Cardiac muscle cell (in vitro differentiated cells and primary cell): ENCODE measurements around the gene DICER1. TPM values are rescaled to one million over a fixed set of nuclear protein-coding genes. Genes with fewer than 3 reads are reported as not detected.

Source experiments
- DNase-seq, 2 donors: peaks; one replicate each; pipeline versions ENCODE4 v3.0.0 to v3.0.0-alpha.2; 2010 to 2017; ENCODE audit warnings: low read depth in 1 of 2, low spot score in 1 of 2
- H3K27ac ChIP-seq: fragments of 200-600 bp; sonication (generic); 2 replicates; pipeline ENCODE4 v1.5.1; 2016
- H3K27me3 ChIP-seq: fragments of 200-600 bp; sonication (generic); 2 replicates; pipeline ENCODE4 v1.6.0; 2016; ENCODE audit warnings: control low read depth
- H3K36me3 ChIP-seq: fragments of 200-600 bp; sonication (generic); 2 replicates; pipeline ENCODE4 v1.5.1; 2016; ENCODE audit warnings: control low read depth
- H3K4me1 ChIP-seq: fragments of 200-600 bp; sonication (generic); 2 replicates; pipeline ENCODE4 v1.8.1; 2017; ENCODE audit warnings: low read depth, mild to moderate bottlenecking, mixed run types
- H3K4me3 ChIP-seq: fragments of 200-600 bp; sonication (generic); 2 replicates; pipeline ENCODE4 v1.5.1; 2016; ENCODE audit warnings: mild to moderate bottlenecking
- H3K9me3 ChIP-seq: fragments of 200-600 bp; sonication (generic); 2 replicates; pipeline ENCODE4 v1.5.1; 2017; ENCODE audit warnings: low read depth, mild to moderate bottlenecking, control low read depth
- CTCF ChIP-seq: IDR thresholded peaks from 2 replicates; pipeline ENCODE4 v1.5.1; 2012; ENCODE audit warnings: low read depth, mild to moderate bottlenecking, low read length
- polyA plus RNA-seq: library from polyadenylated mRNA; unstranded; fragments of >200 nt; fragmentation: Nextera tagmentation; extraction: Ambion mirVana; gene quantifications from 2 replicates; pipeline ENCODE4 v1.2.1, GENCODE V29; 2016
- total RNA-seq: library from RNA; depleted of rRNA; stranded (reverse); fragments of >200 nt; gene quantifications from 2 replicates; pipeline ENCODE4 v1.2.3, GENCODE V29; 2016

Gene DICER1
- total and polyA plus RNA-seq, 2 experiments from 2014 or later, result 14.6 to 69.8 TPM

- no peak overlapping the region for H3K4me3 ChIP-seq
- no peak for DNase-seq
- no peaks in the 10 kb centered on the region for H3K36me3 ChIP-seq
- peaks cover 5% of the 10 kb centered on the region for H3K27me3 ChIP-seq
- no peaks in the 10 kb centered on the region for H3K9me3 ChIP-seq
- no peaks in the 10 kb centered on the region for H3K4me1 ChIP-seq
- no peak overlapping the region for H3K27ac ChIP-seq
- TF ChIP-seq CTCF, result no peak
Measured at GRCh38 chr14:95045836-95046430, 111.4 kb downstream of the DICER1 start.

- Histone ChIP-seq H3K36me3 (no peaks in the 10 kb centered on the region), H3K27me3 (peaks cover 5% of the 10 kb centered on the region), H3K9me3 (no peaks in the 10 kb centered on the region), H3K4me3 (no peak overlapping the region), H3K4me1 (no peaks in the 10 kb centered on the region), H3K27ac (no peak overlapping the region)
- TF ChIP-seq CTCF, result no peak
- no peak for DNase-seq
Measured at GRCh38 chr14:95045106-95045701, 112.1 kb downstream of the DICER1 start.

GRCh38 chr14:95044463-95045105 lies 112.7 kb downstream of the DICER1 start:
- no peak for DNase-seq
- no peaks in the 10 kb centered on the region for H3K4me1 ChIP-seq
- H3K9me3 ChIP-seq, result no peaks in the 10 kb centered on the region
- H3K27ac ChIP-seq, result no peak overlapping the region
- peaks cover 4% of the 10 kb centered on the region for H3K27me3 ChIP-seq
- no peak overlapping the region for H3K4me3 ChIP-seq
- no peak for TF ChIP-seq CTCF
- no peaks in the 10 kb centered on the region for H3K36me3 ChIP-seq

GRCh38 chr14:95043732-95044462 lies 113.4 kb downstream of the DICER1 start:
- Histone ChIP-seq H3K27me3 (no peaks in the 10 kb centered on the region), H3K9me3 (no peaks in the 10 kb centered on the region), H3K4me1 (no peaks in the 10 kb centered on the region), H3K4me3 (no peak overlapping the region), H3K36me3 (no peaks in the 10 kb centered on the region), H3K27ac (no peak overlapping the region)
- TF ChIP-seq CTCF, result no peak
- DNase-seq, result no peak

DNA sequence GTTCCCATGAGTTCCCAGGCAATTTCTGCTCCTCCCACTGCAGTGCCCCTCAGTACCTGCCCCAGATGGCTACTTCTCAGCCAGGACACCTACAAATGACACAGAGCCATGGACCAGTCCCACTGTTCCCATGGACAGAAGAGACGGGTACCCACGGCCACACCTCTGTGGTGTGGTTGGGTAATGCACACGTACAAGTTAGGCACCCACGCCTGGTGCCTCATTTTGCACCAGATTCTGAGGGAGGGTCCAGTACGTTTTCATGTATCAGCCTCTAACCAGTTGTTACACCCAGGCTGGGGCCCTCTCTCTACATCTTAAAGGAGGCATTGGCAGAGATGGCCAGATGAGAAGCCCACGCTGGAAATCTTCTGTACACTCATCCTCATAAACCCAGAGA lies 114.0 kb downstream of the DICER1 start:
- no peak for DNase-seq
- Histone ChIP-seq H3K27ac (no peak overlapping the region), H3K36me3 (no peaks in the 10 kb centered on the region), H3K4me3 (no peak overlapping the region), H3K9me3 (no peaks in the 10 kb centered on the region), H3K4me1 (no peaks in the 10 kb centered on the region), H3K27me3 (no peaks in the 10 kb centered on the region)
- TF ChIP-seq CTCF, result no peak
